ENCODE data around the gene BPTF. TPM values are rescaled to one million over a fixed set of nuclear protein-coding genes. Genes with fewer than 3 reads are reported as not detected.

BPTF gene
- total and polyA plus RNA-seq, 2 of the 13 experiments (the other 11 are each of a cell fraction or from before 2014, with no cell fraction given): 43.5 to 66.1 TPM

DNA sequence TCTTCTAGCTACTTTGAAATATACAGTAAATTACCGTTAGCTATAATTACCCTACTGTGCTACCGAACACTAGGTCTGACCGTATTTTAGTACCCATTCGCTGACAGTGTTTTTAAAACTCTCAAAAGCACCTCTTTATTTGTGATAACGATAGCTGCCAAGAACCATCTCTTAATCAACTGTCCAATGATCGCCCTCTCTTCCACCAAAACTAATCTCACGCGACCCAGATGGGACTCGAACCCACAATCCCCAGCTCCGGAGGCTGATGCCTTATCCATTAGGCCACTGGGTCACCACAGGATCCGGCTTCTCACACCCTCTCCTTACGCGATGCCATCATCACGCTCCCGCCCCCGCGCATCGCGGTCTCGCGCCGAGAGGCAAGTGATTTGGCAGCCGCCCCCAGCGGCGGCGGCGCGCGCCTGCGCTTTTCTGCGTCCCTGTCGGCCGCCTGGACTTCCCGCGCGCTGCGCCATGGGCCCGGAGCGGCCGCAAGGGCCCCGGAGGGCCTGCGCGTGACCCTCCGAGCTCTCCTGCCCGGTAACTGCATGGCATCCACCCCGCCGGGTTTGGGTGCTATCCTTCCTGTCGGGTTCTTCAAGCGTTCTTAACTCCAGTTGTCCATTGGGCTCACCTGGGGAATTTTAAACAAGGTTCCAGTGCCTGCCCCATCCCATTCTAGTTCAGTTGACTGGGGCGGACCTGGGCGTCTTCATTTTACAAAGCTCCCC is 194.5 kb downstream of the BPTF start (continued):
- TF ChIP-seq BCL6 (CRISPR knock-in tag; IDR thresholded peaks at IDR 0.05) (peak; percentile 76), ZSCAN9 (CRISPR knock-in tag; IDR thresholded peaks at IDR 0.05; ENCODE audit: borderline replicate concordance) (peak; percentile 94), TARDBP (CRISPR knock-in tag; IDR thresholded peaks at IDR 0.05) (peak; percentile 99), NFRKB (IDR thresholded peaks at IDR 0.05) (no peak), ZNF331 (CRISPR knock-in tag; IDR thresholded peaks at IDR 0.05) (peak; percentile 92), ZNF749 (CRISPR knock-in tag; IDR thresholded peaks at IDR 0.05; ENCODE audit: borderline replicate concordance) (peak; percentile 99), KDM2A (CRISPR knock-in tag; IDR thresholded peaks at IDR 0.05; ENCODE audit: borderline replicate concordance, low read depth) (peak; percentile 97), MXD4 (CRISPR knock-in tag; IDR thresholded peaks at IDR 0.05) (peak; percentile 75), MEIS1 (CRISPR knock-in tag; IDR thresholded peaks at IDR 0.05; ENCODE audit: borderline replicate concordance) (no peak; the same call in none of the 2 replicates), TBP (CRISPR knock-in tag; IDR thresholded peaks at IDR 0.05) (peak; percentile 98; the same call in 1 of the 2 replicates), FOXK2 (IDR thresholded peaks at IDR 0.05) (0 out of 2 replicates have a peak, but pooled peaks have one; percentile 27)
- TF ChIP-seq, protein P1, sequence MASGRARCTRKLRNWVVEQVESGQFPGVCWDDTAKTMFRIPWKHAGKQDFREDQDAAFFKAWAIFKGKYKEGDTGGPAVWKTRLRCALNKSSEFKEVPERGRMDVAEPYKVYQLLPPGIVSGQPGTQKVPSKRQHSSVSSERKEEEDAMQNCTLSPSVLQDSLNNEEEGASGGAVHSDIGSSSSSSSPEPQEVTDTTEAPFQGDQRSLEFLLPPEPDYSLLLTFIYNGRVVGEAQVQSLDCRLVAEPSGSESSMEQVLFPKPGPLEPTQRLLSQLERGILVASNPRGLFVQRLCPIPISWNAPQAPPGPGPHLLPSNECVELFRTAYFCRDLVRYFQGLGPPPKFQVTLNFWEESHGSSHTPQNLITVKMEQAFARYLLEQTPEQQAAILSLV (CRISPR knock-in tag; IDR thresholded peaks at IDR 0.05; ENCODE audit: borderline replicate concordance): peak; percentile 90
- TF ChIP-seq, protein P2, sequence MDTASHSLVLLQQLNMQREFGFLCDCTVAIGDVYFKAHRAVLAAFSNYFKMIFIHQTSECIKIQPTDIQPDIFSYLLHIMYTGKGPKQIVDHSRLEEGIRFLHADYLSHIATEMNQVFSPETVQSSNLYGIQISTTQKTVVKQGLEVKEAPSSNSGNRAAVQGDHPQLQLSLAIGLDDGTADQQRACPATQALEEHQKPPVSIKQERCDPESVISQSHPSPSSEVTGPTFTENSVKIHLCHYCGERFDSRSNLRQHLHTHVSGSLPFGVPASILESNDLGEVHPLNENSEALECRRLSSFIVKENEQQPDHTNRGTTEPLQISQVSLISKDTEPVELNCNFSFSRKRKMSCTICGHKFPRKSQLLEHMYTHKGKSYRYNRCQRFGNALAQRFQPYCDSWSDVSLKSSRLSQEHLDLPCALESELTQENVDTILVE (CRISPR knock-in tag; IDR thresholded peaks at IDR 0.05): peak; percentile 89
- TF ChIP-seq, protein P3, sequence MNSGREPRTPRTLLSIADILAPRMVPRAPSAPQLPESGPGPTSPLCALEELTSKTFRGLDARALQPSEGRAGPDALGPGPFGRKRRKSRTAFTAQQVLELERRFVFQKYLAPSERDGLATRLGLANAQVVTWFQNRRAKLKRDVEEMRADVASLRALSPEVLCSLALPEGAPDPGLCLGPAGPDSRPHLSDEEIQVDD (CRISPR knock-in tag; IDR thresholded peaks at IDR 0.05; ENCODE audit: borderline replicate concordance): no peak
- TF ChIP-seq, protein P4, sequence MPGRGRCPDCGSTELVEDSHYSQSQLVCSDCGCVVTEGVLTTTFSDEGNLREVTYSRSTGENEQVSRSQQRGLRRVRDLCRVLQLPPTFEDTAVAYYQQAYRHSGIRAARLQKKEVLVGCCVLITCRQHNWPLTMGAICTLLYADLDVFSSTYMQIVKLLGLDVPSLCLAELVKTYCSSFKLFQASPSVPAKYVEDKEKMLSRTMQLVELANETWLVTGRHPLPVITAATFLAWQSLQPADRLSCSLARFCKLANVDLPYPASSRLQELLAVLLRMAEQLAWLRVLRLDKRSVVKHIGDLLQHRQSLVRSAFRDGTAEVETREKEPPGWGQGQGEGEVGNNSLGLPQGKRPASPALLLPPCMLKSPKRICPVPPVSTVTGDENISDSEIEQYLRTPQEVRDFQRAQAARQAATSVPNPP (CRISPR knock-in tag; IDR thresholded peaks at IDR 0.05): peak; percentile 98
- TF ChIP-seq, protein P5, sequence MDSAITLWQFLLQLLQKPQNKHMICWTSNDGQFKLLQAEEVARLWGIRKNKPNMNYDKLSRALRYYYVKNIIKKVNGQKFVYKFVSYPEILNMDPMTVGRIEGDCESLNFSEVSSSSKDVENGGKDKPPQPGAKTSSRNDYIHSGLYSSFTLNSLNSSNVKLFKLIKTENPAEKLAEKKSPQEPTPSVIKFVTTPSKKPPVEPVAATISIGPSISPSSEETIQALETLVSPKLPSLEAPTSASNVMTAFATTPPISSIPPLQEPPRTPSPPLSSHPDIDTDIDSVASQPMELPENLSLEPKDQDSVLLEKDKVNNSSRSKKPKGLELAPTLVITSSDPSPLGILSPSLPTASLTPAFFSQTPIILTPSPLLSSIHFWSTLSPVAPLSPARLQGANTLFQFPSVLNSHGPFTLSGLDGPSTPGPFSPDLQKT (CRISPR knock-in tag; IDR thresholded peaks at IDR 0.05; ENCODE audit: borderline replicate concordance): no peak
- TF ChIP-seq, protein P6, sequence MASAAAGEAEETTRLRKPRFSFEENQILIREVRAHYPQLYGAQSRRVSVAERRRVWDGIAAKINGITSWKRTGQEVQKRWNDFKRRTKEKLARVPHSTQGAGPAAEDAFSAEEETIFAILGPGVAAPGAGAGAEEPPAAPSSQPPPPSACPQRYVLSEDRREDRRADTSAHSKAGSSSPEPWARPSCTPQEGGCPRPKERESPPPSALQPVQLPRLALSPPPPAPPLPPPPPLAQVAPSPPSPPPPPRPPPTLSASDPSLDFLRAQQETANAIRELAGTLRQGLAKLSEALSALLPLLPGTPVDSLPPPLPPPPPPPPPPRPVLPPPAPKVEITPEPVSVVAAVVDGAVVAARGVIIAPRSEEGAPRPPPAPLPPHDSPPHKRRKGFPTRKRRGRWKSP (CRISPR knock-in tag; IDR thresholded peaks at IDR 0.05): peak; percentile 99
- TF ChIP-seq, protein P7, sequence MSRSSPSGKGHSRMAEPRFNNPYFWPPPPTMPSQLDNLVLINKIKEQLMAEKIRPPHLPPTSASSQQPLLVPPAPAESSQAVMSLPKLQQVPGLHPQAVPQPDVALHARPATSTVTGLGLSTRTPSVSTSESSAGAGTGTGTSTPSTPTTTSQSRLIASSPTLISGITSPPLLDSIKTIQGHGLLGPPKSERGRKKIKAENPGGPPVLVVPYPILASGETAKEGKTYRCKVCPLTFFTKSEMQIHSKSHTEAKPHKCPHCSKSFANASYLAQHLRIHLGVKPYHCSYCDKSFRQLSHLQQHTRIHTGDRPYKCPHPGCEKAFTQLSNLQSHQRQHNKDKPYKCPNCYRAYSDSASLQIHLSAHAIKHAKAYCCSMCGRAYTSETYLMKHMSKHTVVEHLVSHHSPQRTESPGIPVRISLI (CRISPR knock-in tag; IDR thresholded peaks at IDR 0.05; ENCODE audit: borderline replicate concordance): peak; percentile 81; the same call in 1 of the 2 replicates

All from HepG2 (cell line).